GM21786 (cell line): ENCODE data around the gene CELF6.
A peak's percentile ranks its signal among the peaks of the same experiment; 100 is the strongest.

Experiments used
- ATAC-seq: cut with Tn5 transposase; IDR thresholded peaks from one replicate; pipeline ENCODE4 v1.9.1; 2021; ENCODE audit not compliant: unreplicated experiment

The CELF6 gene

DNA sequence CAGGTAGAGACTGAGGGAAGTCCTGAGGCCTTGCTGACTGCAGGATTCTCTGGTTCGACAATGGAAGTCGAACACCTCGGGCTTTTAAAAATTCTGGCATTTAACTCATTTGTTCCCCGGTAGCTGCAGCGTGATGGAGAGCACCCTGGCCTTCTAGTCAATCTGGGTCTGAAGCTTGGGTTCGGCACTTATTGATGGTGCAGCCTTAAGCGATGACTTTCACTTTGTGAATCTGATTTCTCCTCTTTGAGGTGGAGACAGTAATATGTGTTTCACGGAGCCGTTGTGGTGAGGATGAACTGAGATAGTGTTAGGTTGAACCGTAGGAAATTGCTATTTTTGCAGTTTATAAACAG lies 47.0 kb downstream of the CELF6 start:
- ATAC-seq = no peak

DNA sequence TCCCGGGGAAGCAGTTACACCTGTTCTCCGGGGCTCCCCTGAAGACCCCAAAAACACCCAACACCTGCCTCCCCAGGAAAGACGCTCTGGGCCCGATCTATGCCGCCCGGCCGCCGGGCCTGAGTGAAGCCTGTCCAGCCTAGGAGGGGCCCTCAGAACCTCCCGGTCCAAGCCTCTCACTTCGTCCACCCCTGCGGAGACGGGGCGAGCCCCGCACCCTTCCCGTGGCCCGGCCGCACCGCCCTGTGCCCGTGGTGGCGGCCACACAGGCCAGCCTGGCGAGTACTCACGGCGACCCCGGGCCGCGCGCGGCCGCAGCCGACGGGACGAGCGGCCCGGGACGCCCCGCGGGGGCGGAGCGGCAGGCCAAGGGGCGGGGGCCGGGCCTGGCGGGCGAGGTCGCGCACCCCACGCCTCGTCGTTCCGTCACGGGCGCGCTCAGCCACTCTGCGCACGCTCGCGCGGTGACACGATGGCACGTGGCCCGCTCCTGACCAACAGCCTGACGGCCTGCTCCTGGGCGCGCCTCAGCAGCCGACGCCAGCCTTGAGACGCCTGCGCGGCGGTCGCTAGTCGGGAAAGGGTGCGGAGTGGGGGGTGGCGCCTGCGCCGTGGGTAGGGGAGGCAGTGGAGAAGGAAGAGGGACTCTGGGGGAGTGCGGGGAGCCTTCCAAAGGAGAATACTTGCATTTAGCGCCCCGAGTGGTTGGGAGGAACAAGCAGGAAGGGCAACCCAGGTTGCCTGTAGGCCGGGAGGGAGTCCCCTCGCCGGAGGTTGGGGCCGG lies 47.6 kb downstream of the CELF6 start, which contains the start of gene PARP6:
PARP6 (minus strand) TSS at position 342 of the 784 bp plus-strand sequence. CDS start 5,077 bp downstream, outside the sequence.
- peak; percentile 94 for ATAC-seq

DNA sequence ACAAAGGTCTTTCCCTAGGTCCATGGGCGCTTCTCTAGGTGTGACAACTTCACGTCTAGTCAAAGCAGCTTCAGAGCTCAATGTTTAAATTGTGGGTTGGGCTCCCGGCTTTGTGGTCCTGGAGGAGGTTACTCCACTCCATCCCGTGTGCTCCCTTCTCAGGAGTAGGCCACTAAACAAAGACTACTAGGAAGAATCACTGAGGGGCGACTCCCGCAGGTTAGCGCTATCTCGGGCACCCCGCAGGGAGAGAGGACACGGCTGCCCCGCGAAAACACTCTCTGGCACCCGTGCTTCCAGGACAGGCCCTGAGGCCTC lies 48.1 kb downstream of the CELF6 start:
- ATAC-seq = no peak

DNA sequence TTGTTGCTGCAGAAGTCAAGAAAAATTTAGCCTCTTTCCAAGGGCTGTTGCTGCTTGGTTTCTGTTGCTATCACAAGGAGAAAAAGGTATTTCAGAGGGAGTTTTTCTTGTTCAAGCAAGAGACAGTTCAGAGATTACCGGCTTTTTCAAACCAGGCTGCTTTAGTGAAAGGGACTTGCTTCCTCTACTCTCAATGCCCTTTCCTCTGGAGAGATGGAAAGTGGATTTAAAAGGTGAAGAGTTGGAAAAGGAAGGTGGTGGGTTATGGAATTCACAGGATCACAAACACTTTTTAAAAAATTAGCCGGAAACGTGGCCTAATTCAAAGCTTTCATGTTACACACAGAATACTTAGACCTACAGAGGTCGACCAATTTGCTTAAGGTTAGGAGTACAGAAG lies 48.7 kb downstream of the CELF6 start:
- no peak for ATAC-seq

DNA sequence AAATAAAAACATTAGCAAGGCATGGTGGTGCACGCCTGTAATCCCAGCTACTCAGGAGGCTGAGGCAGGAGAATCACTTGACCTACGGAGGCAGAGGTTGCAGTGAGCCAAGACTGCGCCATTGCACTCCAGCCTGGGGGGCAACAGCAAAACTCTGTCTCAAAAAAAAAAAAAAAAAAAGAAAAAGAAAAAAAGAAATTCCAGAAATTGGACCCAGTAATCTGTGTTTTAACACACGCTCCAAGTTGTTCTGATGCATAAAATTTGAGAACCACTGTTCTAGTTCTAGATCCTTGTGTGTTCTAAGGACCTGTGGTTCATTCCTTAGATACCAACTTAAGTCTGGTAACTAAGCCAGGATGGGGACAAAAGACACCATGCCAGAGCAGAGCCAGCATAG lies 50.2 kb downstream of the CELF6 start:
- ATAC-seq = no peak

DNA sequence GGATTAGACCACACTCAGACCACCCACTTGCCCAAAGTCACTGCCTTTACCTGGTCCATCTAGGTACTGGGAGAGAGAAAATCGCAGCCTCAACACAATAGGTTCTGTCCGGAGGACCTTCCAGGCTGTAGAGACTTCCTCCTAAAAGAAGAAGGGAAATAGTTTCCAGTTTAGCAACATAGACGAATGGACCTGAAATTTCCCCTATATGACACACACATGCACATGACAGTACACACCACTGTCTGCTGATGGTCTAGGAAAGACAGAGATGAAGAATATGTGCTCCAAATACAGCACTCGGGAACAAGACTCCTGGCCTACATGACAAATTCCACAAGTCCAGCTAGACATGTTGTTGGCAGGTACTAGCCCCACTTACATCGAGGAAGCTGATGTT lies 54.9 kb downstream of the CELF6 start:
- no peak for ATAC-seq

DNA sequence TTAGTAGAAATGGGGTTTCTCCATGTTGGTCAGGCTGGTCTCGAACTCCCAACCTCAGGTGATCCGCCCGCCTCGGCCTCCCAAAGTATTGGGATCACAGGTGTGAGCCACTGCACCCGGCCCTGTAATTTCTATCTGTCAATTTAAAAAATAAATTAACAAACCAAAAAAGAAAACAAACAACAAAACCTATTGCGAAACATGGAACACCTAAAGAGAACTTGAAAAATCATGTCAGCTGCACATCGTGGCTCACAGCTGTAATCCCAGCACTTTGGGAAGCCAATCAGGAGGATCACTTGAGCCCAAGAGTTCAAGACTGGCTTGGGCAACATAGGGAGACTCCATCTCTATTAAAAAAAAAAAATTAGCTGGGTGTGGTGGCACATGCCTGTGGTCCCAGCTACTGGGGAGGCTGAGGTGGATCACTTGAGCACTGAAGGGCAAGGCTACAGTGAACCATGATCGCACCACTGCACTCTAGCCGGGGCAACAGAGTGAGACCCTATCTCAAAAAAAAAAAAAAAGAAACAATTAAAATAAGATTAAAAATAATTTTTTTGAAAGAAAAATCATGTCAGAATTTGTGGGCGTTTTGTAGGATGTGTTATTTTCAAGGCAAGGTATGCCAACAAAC lies 67.2 kb downstream of the CELF6 start:
- ATAC-seq = no peak

DNA sequence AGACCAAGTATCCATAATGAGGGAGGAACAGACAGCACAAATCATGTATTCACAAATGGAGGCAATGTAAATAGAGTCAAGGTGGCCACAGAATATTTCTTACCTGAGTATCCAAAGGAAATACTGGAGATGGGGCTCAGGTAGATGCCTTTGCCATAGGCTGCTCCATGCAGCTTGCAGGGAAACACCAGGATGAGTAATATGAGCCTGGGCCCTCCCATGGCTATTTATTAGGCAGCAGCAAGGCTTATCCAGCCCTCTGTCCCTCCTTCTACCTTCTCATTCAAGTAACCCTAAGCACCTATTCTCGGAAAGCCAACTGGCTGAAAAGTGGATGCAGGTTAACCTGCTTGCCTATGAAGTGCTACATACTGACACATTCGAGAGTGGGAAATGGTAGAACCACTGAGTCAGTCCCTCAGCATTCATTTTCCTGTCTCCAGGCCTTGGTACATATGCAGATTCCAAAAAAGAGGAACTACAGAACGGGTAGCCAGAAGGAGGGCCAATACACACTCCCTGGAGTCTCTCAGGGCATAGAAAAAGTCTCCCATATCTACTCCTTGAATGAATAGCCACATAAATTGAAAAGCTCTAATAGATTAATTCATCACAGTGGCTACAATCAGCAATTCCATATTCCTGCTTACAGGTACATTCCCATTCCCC lies 70.7 kb downstream of the CELF6 start:
- no peak for ATAC-seq

DNA sequence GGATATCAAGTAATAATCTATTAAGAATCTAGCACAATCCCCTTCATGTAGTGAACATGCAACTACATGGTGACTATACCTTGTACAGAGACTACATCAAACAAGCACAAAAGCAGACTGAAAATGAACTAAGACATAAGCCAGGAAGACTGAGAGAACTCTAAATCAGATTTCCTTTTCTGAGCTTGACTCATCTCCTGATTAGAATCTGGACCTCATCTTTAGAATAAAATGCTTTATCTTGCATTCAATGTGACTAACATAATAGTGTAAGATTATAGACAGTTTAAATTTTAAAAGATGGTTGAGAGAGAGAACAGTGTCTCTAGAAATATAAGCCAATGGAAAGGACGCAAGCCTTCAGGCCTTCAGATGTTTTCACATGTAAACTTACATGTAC lies 71.4 kb downstream of the CELF6 start:
- no peak for ATAC-seq

DNA sequence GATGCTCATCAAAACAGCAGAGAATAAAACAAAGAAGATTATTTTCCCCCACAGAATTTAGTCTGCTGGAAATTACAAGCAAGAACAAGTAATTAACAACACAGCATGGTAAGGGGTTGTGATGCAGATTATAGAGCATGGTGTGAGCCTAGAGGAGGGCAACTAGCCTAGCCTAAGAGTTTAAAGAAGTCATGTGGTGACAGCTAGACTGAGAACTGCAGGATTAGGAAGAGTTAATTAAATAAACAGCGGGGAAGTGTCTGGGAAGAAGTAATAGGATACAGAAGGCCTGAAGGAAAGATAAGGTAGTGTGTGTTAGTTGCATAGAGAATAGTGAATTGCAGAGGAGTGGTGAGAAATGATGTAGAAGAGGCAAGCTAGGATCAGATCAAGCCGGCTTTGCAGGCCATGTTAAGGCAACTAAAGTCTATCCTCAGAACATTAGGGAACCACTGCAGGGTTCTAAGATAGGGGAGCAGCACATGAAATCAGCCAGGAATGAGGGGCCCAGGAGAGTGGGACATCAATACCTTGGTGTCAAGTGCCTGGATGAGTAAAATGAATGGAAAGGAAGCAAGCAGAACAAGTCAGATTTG lies 77.1 kb downstream of the CELF6 start:
- ATAC-seq = no peak

DNA sequence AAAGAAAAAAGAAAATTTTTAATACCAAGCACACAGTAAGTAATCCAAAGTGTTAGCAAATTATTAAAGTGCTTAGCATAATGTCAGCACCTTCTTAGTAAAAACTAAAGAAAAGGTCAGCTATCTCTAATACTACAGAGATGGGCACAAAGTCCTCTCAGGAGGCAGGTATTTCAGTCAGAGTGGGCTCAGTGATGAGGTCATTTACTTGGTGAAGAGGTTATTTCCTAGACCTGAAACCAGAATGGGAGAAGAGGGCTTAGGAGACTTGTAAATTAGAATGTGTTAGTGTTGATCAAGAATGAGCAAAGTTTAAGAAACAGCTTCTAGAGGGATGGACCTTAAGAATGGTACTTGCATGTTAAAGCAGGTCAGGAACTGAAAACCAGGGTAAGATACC lies 80.3 kb downstream of the CELF6 start:
- ATAC-seq = no peak

DNA sequence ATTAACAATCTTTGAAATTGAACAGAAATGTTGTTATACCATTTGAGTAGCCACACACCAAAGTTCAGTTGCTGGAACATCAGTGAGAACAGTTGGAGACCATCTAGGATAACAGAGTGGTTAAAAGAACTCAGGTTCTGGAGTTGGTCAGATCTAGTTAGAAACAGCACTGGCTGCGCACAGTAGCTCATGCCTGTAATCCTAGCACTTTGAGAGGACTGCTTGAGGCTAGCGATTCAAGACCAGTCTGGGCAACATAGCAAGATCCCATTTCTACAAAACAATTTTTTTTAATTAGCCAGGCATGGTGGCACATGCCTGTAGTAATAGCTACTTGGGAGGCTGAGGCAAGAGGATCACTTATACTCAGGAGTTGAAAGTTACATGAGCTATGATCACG lies 81.4 kb downstream of the CELF6 start:
- no peak for ATAC-seq

DNA sequence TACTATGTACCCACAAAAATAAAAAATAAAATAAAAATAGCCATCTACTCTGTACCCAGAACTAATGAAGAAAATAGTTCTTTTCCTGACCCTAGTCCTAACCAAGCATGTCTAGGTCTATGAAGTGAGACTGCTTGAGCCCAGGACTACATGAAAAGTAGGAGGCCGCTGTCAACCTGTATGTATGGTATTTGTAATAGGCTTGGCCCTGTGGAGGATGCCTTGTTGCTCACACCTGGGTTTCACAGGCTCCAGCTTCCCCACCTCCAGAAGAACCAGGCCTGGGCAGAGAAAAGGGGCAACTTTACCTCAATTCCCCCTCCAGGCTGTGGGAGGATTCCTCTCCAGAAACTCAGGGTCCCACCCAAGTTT lies 82.1 kb downstream of the CELF6 start:
- no peak for ATAC-seq

DNA sequence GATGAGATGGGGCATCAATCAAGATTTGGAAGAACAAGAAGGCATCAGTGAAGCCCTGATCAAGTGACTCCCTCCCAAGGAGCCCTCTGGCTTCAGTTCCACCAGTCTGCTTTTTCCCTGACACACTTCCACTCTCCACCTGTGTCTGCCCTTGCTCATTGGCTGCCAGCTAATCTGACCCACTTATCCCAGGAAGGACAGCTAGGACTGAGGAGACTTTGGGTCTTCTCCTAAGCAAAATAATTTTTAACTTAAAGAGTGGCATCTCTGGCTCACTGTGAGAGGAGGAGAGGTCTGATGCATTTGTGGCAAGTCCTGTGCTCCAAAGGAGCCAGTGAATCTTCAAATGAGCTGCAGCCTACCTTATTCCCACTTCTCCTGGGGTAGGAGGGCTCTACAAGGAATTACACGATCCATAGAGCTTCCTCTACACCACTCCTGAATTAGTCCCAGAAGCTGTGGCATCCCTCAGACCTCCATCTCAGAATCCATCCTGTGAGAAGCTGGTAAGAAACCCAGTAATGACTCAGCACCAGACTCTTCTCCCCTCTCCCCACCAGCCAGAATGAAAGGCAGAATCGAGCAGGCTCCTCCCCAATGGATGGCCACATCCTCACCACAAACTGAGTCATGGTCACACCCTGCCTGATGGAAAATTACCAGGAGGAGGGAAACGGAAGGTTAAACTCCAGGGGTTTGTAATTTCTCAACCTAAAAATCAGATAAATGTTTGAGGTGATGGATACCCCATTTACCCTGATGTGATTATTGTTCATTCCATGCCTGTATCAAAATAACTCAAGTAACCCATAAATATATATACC lies 82.7 kb downstream of the CELF6 start:
- ATAC-seq = peak; percentile 80

DNA sequence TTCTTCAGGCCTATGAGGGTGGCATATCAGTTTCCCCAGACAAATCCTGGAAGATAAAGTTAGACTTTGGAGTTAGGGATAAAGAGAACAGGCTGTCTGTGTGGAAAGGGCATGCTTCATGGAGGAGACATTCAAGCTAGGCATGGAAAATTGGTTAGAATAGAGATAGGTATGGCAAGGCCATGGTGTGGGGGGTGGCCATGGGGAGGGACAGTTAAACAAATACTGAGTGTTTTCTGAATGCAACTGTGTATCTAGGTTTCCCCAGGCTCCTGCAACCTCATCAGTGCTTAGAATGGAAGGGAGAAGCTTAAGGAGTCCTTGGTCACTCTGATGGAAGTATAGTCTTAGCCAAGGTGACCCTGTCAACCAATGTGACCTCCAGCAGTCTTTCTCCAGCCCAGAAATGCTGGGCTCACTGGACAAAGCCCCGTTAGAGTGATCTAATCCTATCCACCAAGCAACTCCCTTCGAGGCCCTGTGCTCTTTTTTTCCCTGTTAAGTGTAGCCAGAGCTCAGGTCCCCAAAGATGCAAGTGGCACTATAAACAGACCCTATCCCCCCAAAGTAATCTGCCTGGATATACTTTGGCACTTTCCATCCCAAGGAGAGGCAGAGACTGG lies 83.5 kb downstream of the CELF6 start:
- ATAC-seq = no peak

DNA sequence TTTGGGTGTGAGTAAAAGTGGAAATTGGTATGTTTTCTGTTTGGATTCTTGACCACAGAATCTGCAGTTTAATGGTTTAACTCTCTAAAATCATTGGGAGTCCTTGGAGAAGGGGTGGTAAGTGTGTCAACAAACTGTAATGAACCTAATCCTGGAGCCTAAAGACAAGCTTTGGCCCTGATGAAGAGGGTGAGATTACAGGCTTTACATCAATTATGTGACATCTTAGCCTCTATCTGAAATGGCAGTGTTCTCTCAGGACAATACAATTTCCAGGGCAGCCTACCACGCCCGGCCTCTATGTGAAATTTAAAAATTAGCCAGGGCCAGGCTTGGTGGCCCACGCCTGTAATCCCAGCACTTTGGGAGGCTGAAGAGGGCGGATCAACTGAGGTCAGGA lies 84.7 kb downstream of the CELF6 start:
- ATAC-seq = no peak
